Renal cortical epithelial cell (primary cell): ENCODE data around the gene PAQR8. TPM values are rescaled to one million over a fixed set of nuclear protein-coding genes. Genes with fewer than 3 reads are reported as not detected.

Source experiments
- DNase-seq: peaks from one replicate; pipeline ENCODE4 v3.0.0-alpha.2; 2011; ENCODE audit warnings: low read depth
- total RNA-seq: library from RNA; depleted of rRNA; stranded (reverse); fragments of >200 nt; gene quantifications from 2 replicates; pipeline ENCODE4 v1.2.3, GENCODE V29; 2014

Gene PAQR8, protein sequence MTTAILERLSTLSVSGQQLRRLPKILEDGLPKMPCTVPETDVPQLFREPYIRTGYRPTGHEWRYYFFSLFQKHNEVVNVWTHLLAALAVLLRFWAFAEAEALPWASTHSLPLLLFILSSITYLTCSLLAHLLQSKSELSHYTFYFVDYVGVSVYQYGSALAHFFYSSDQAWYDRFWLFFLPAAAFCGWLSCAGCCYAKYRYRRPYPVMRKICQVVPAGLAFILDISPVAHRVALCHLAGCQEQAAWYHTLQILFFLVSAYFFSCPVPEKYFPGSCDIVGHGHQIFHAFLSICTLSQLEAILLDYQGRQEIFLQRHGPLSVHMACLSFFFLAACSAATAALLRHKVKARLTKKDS
- 3.6 and 3.8 TPM in 2 replicates for total RNA-seq

DNA sequence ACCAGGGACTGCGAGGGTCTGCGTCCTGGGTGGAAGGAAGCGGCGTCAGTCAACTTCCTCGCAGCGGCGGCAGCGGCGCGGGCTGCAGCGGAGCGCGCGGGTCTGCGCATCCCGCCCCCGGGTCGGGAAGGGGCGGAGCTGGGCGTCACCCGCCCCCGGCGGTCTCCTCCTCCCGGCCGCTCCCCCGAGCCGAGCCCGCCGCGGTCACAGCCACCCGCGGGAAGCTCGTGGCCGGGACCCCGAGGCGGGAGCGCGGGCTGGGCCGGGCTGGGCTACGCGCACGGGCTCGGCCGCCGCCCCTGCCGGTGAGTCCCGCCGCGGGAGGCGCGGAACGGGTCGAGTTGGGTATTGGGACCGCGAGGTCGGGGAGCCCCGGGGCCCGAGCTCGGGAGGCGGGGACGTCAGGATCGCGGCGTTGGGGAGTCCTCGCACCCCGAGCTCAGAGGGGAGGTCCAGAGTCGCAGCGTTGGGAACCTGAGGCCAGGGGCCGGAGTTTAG is at the start of gene PAQR8:
Gene PAQR8, plus strand, starts transcription at position 207 of the 498 bp plus-strand sequence. CDS start 41,063 bp downstream, outside the sequence.
- peak; percentile 13 for DNase-seq

DNA sequence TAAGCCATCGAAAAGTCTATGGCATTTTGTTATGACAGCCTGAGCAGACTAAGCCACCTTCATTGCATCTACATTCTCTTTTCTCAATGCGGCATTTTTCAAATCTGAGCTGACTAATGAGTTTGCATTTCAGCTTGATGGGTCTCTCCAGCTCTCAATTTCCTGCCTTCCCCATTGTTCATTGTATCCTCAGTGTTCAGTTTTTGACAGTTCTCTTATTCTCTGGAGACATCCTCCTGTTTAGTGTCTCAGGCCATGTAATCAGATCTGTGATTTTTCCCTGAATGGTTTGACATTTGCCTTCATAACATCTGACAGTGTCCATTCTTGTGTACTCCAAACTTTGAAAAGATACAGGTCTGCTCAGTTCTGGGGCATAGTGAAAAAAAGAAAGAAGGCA is 49.5 kb upstream of the PAQR8 start:
- DNase-seq = no peak

DNA sequence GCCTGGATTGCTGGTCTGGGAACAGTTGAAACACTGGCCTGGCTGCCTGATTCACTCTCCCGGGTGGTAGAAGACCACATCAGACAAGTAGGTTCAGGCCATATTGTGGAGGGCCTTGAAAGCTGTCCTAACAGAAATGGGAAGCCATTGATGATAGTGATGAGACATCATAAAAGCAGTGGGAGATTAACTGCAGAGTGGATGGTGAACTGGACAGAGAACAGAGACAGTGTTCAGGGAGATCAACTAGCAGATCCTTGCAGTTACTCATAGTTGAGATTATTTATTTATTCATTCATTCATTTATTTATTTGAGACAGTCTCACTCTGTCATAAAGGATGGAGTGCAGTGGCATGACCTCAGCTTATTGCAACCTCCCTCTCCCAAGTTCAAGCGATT is 47.2 kb upstream of the PAQR8 start:
- no peak for DNase-seq

DNA sequence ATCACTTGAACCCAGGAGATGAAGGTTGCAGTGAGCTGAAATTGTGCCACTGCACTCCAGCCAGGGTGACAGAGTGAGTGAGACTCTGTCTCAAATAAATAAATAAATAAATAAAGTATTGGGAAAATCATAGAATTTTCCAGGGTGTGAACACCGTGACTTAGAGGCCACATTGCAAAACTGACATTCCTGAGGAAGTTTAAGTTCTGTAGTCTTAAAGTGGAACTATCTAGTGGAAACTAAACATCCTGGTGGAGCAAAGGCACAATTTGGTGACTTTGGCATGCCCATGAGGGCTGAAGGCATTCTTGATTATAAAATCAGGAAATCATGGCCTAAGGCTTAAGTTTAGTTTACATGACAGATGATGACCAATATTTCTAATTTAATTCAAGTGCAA is 44.7 kb upstream of the PAQR8 start:
- DNase-seq = no peak

DNA sequence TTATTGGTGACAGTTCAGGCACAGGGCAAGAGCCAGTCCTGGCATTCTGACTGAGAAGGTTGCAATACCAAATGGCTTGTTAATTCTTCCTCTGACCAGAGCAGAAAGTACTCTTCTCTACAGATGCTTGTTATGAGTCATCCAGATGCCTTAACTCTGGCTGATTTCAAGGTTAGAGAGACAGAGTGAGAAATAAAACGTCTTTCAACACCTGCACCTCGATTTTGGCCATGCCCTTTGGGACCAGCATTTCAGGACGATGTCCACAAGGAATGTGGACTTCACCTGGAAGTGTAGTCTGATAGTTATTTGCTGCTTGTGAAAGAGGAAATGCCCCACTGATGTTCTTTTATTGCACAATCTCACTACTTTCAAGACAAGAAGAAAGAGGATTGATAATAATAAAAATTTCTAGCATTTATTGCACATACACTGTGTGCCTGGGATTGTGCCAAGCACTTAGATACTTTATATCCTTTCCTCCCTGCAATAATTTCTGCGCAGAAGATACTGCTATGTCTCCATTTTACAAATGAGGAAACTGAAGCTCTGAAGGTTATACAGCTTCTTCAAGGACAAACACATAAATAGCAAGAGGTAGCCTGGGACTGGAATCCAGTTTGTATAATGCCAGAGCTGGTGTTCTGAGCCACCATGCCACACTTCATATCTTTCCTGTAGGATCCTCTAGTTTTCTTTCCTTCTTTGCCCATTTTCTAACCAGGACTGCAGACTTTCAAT is 43.9 kb upstream of the PAQR8 start:
- peak; percentile 77 for DNase-seq

DNA sequence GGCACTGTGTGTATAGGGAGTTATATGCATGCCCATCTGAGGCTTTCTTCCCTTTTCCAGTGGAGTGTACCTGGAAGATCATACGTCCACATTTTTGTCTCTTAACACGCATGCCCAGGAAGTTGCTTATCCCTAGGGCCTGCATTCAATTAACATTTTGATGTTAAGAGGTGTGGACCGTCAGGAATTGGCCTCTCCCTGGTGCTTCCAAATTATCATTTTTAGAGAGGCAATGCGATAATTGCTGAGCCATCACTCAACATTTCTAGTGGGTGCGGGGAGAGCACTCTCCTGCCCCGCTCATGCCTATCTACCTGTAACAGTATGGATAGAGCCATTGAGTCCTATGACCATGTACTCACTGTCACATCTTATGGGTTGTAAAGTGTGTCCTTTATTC is 37.8 kb upstream of the PAQR8 start:
- DNase-seq = no peak

DNA sequence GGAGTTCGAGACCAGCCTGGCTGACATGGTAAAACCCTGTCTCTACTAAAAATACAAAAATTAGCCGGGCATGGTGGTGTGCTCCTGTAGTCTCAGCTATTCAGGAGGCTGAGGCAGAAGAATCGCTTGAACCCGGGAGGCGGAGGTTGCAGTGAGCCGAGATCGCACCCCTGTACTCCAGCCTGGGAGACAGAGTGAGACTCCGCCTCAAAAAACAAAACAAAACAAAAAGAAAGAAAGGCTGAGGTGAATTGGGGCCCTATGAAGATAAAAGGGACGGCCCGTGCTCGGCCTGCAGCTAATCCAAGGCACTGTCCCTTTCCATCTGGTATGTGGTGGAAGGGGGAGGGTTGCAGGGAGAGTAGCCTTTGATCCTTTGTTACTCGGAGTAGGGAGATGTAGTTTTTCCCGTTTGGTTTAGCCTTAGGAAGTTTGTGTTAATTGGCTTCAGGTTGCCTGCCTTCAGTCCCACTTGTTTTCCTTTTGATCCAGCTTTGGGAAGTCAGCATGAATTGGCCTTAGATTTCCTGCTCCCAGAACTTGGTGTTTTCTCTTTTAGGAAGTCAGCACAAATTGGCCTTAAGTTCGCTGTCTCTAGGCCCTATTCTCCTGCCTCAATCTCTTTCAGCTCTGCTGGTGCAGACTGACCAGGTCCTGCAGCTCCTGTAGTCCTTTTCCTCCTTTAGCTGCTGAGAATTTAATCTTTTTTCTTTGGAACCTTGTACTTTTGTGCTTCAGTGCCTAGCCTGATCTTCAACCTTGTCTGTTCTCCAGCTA is 36.1 kb upstream of the PAQR8 start:
- DNase-seq = no peak

DNA sequence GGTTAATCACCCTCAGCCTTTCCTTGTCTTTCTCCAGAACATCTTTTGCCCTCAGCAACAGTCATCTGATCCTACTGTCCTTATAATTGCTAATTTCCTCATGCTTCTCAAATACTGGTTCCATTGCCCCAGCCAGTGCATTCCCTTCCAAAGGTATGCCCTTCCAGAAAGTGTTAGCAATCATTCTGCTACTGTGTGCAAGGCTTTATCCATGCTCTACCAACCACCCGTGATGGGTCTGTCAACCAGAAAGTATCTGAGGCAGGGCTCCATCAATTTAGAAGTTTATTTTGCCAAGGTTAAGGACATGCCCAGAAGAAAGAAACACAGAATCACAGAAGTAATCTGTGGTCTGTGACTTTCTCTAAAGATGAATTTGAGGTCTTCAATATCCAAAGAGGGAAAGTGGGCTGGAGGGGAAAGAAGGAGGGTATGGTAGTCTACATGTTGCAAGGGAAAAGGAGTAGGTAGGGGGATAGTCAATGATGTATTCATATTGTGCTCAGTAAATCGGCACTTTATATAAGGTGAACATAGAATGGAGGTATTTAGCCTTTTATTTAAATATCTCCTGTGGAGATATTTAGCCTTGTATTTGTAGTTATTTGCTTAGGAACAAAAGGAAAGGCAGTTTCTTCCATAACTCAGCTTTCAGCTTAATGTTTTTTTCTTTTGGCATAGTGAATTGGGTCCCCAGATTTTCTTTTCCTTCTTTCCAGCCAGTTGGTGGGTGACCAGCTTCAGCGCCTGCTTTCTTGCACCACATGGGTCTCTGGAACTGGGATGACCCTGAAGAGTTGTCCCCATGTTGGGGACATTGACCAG is 35.2 kb upstream of the PAQR8 start:
- peak; percentile 43 for DNase-seq

DNA sequence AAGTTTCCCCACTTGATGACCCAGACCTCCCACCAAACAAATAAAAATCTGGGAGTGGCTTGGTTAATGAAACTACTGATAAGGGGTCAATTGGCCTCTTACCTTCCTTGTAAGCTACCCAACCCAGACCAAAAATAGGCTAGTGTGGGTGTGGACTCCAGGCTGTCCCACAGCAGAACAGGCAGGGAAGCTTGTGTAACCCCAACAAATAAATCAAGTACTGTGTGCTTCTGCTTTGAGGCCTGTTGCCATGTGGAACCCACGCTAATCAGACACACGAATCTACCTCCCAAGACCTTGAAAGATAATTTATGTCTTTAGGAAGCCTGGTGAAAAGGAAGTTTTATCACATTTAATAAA is 33.7 kb upstream of the PAQR8 start:
- DNase-seq = no peak

DNA sequence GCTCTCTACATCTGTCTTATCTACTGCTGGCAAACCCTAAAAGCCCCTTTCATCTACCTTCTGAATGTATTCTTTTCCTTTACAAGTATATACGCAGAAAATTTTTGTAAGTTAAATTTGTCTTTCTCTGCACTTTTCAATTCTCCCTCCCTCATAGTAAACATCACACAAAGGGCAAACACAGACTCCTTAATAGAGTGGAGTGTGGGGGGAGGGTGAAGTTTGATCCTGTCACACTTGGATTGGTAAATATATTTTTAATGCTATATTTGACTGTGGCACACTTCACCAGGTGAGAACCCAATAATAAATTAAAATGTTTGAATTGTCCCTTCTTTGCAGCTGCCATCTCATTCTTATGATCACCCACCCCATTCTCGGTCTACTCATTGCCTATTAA is 33.2 kb upstream of the PAQR8 start:
- no peak for DNase-seq

DNA sequence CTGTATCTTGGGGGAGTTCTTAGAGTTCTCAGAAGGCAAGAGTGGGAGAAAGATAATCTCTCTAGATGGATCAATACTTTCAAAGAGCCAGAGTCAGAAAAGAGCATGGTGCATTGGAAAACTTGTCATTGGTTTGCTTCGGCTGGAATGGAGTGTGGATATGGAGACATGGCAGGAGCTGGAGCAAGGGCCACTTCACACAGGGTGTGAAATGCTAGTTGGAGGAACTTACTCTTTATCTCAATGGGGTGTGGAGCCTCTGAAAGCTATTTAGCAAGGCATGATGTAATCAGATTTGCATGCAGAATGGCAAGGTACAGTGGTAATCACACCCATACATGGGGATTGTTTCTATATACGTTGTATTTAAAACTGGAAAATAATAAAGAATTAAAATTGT is 31.5 kb upstream of the PAQR8 start:
- DNase-seq = no peak

DNA sequence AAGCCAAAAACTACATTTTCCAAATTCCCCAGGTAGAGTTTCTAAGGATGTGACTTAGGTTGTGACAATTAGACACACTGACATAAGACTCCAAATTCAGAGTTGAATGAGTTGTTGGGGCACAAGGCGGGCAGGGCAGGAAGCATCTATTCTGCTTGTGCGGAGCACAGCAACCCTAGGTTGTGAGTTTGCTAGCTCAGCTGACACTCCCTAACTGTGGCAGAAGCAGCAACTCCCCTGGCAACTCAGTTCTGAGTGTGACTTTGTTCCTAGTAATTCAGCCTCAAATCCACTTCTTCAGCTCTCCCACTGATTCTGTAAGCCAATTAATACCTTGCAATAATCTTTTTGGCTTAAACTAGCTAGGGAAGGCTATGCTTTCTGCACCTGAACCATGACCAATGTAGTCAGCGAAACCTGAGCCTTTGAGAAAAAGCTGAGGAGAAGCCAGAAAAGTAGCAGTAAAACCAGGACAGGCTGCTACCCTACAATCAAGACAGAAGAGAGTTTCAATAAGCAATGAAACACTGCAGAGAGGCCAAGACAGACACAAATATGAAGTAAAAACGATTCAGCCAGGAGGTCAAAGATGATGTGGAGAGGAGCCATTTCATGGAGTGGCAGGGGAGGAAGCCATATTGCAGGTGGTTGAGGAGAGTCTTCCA is 30.0 kb upstream of the PAQR8 start:
- no peak for DNase-seq

DNA sequence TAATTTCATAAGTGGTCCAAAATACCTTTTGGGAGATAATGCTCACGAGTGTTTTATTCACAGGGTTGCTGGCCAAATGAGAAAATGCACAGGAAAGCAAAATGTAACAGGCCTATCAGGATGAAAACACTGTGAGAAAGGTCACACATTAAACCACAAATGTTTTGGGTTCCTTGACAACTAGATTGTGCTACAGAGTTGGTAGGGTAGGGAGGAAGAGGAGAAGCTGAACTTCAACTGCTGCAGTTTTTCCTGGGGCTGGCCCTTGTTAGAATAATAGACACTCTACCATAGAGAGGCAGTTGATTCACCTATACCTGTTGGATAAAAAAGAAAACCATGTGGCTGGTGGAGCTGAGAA is 28.1 kb upstream of the PAQR8 start:
- DNase-seq = no peak

DNA sequence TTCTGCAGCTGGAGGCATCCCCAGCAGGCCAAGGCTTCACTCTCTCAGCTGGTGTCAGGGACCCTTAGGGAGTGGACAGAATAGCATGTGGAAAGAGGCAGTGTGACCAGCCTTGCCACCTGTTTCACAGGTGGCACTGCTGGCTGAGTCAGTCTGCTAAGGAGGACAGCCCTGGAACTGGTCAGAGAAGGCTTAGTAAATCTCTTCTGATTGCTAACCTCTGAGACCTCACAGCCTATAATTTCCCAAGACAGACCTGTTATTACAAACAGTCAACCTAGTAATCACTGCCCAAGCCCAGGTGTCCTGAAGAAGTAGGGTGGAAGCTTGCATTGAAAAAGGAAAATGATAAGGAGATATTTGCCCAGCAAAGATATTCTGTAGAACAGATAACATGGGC is 26.4 kb upstream of the PAQR8 start:
- no peak for DNase-seq

DNA sequence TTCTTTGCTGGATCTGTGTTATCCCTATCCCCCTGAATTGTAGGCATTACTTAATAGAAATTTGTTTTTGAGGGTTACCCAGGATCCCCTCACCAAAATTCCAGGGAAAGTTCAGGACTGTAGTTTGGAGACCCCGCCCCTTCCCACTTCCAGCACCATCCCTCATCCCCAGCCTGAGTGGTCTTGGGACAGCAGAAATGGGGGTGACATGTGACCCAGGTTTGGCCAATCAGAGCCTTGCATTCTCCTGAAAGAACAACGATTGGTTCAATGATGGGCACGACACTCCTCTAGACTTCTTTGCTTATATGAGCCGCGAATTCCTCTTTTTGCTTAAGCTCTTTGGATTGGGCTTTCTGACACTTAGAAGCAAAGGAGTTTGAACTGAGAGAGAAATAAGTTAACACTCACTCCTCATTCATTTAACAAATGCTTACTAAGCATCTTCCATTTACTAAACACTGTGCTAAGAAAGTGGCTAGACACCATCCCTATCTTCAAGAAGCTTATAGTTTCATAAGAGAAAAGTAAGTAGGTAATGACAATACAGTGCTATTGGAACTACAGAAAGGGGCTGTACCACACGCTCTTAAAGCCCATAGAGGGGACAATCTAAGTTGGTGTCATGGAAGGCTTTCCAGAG is 24.9 kb upstream of the PAQR8 start:
- DNase-seq = no peak

DNA sequence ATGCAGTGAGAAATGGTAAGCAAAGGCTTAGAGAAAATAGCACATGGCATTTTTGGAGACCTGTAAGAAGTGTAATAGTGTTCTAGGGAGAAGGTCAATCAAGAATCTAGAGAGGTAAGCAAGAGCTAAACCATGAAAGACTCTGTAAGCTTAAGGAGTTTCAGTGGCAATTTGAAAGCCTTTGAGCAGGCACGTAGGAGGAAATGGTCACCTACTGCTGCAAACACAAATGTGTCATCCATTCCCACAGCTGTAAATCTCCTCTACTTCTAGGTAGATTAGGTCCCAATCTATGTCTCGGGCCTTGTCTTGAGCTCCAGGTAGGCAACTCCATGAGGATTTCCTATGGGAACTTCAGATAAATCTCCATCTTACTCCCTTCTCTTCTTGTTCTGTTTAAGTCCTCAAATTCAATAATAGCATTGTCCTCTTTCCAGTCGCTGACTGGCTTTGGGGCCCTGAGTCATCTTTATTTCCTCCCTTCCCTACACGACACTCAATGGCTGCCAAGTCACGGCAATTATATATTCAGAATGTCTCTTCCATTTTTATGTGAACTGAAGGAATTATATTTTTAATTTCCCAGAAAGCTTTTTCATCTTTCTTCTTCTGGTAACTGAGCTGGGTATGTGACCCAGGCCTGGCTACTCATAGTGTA is 24.2 kb upstream of the PAQR8 start:
- DNase-seq = no peak

DNA sequence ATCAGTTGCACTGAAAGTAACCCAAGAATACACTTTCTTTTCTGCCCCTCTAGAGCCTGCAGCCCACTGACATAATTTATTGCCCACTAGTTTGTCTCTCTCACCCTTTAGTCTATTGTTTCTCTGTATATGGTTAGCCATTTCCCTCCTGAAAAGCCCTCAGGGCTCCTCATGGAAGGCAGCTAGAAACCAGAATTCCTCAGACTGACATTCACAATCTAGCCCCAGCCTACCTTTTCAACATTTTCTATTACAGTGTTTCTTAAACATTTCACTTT is 21.4 kb upstream of the PAQR8 start:
- no peak for DNase-seq

DNA sequence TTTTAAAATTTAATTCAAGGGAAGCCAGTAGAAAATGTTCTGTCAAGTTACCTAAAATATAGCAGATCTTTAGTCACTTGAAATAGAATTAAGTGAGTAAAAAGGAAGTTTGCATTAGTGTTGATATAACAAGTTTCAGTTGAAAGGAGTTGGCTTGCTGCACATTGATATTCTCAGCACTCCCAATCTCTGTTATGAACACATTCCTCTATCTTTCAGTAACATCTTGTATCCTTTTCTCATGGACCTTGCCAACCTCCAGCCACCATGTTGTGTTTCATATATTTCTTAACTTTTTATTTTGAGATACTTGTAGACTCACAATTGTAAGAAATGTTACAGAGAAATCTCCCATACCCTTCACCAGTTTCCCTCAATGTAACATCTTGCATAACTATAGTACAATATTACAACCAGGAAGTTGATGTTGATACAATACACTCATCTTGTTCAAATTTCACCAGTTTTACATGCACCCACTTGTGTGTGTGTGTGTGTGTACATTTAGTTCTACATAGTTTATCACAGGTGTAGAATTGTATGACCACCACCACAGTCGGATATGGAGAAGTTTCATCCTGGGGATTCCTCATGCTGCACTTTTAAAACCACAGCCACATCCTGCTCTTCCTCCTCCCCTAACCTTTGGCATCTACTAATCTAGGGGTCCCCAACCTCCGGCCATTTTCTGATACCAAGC is 20.2 kb upstream of the PAQR8 start:
- DNase-seq = no peak

DNA sequence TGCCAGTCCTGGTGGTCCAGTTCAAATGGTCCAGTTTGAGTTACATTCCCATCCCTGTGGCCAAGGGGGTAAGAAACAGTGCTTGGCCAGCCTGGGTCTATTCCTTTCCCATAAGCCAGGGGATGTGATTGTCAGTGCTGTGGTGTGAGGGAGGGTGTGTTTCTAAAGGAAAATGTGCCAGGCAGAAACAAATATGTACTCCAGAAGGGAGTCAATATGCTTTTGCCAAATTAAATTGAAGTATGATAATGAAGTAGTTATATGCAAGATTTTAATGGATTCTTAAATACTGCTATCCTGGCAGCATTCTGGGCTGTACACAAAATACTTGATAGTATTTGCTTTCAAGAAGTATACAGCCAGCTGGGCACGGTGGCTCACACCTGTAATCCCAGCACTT is 16.6 kb upstream of the PAQR8 start:
- no peak for DNase-seq

DNA sequence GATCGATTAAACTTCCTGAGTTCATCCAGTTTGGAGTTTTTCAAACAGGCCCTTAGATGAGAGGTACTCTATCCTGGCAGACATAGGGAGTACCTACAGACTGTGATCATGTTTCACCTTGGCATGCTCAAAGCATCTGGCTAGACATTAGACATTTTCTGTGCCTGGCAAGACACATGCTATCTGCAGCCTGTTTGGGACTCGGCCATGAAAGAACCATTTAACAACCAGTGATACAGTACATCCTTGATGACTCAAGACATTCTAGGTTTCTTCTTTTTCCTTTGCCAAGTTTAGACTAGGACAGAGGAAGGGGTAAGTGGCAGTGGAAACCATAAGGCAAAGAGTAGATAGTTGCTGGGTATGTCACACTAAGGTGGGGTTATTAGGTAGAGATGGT is 15.4 kb upstream of the PAQR8 start:
- DNase-seq = no peak
